Raji (cell line): Measurements from ENCODE around the gene PTPN1.

Source experiments
- POLR2A ChIP-seq: IDR thresholded peaks from 2 replicates; pipeline ENCODE4 v1.6.1; 2011; ENCODE audit warnings: low read depth, low read length, control low read depth; ENCODE audit not compliant: insufficient read depth

PTPN1 gene

DNA sequence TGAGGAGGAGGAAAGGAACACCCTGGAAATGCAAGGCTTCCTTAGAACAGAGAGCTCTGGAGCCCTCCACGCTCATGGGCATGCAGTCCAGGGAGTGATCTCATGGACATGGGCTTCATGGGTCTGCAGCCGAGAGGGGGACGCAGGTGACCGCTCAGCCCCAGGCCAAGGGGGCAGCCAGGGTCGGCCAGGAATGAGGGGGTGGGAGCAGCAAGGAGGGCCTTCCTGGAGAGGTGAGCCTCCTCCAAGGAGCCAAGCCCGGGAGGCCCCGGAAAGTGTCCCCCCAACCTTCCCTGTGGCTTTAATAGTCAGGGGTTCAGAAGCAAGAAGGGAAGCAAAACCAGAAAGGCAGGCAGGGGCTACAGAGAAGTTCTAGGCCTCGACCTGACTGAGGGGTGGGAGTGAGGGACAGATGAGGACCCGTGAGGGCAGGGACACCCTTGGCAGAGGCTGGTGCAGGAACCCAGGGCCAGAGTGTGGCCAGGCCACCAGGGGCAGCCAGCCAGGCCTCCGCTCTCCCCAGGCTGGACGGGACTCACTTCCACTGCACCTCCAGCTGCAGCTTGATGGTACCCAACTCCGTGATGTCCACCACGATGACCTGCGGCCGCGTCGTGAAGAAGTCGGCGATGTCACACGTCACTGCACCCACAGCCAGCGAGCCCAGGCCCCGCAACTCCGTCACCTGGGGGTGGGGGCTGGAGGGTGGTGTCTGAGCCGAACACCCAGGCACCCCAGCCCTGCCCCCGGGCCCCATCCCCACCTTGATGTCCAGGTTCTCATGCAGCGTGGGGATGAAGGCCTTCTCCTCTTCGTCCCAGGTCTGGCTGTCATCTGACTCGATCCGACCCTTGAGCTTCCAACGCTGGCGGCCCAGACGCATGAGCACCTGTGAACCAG lies 97.9 kb downstream of the PTPN1 start:
- TF ChIP-seq POLR2A, result no peak

GRCh38 chr20:50608750-50609104 lies 98.5 kb downstream of the PTPN1 start:
- TF ChIP-seq POLR2A, result no peak

DNA sequence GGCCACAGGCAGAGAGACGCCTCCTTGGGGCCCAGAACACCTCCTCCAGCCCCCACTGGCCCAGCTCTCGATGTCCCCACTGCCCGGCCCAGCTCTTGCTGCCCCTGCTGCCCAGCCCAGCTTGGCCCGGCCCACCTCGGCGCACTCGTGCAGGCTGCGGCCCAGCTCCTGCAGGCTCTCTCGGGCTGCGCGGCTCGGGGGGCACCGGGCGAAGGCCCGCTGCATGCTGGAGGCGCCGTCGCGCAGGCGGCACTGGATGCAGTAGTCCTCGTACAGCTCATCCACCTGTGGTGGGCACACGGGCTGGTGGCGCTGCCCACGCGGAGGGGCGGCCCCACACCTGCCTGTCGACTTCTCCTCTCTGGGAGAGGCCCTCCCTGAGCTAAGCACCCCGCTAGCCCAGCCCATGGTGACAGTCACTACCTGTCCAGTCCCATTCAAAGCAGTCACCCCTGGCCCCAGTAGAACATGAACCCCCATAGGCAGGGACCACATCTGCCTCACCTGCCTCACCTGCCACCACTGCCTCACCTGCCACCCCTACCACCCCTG lies 99.3 kb downstream of the PTPN1 start:
- no peak for TF ChIP-seq POLR2A

- no peak for TF ChIP-seq POLR2A
Measured at GRCh38 chr20:50610212-50610718, 100.1 kb downstream of the PTPN1 start.

DNA sequence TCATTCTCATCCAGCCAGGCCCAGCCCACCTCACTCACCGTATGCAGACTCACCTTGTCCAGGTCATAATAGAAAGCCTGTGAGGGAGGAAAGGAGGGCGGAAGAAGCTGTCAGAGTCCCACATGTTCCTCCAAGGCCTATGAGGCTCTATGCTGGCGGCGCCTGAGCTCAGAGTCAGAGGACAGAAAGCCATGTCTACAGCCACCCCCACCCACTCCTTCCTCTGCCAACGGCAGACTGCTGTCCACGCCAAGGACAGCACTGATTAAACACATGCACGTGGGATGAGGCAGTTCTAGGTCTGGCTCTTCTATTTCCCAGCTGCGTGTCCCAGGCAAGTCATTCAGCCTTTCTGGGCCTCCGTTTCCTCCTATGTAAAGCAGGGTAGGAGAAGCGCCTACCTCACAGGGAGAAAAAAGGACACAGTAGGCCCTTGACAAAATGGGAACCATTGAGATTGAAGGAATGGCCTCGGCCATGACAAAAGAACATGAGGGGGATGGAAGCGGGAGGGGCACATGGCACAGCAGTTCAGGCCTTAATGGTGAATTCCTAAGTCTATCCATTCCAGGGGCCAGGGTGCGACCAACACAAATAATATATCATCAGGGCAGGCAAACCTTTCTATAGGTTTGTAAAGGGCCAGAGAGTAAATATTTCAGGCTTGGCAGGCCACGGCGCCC lies 101.1 kb downstream of the PTPN1 start:
- TF ChIP-seq POLR2A, result no peak

GRCh38 chr20:50613438-50614169 lies 103.4 kb downstream of the PTPN1 start:
- no peak for TF ChIP-seq POLR2A

- TF ChIP-seq POLR2A, result no peak
Measured at GRCh38 chr20:50615407-50615806, 105.2 kb downstream of the PTPN1 start.

DNA sequence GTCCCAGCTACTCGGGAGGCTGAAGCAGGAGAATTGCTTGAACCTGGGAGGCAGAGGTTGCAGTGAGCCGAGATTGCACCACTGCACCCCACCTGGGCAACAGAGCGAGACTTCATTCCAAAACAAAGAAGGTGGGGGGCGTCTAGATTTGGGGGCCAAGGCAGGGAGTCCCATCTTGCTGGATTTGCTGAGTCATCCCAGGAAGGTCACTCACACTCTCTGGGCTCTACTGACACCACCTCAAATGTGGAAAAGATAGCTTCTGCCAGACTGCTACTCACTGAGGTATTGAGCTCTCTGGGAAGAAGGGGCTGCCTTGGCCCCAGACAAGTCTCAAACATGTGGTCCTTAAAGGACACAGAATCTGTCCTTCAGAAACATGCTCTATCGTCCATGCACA lies 106.8 kb downstream of the PTPN1 start:
- TF ChIP-seq POLR2A, result no peak

DNA sequence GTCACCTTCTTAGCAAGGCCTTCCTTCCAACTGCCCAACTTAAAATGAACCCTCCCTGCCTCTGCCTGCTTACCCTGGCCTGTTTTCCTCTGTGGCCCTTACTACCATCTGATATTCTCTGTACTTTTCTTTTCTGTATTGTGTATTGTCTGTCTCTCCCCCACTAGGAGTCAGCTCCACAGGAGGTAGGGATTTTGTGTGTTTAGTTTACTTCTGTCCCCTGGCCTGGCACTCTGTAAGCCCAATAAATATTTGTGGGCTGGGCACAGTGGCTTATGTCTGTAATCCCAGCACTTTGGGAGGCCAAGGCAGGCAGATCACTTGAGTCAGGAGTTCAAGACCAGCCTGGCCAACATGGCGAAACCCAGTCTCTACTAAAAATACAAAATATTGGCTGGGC lies 108.4 kb downstream of the PTPN1 start:
- no peak for TF ChIP-seq POLR2A

DNA sequence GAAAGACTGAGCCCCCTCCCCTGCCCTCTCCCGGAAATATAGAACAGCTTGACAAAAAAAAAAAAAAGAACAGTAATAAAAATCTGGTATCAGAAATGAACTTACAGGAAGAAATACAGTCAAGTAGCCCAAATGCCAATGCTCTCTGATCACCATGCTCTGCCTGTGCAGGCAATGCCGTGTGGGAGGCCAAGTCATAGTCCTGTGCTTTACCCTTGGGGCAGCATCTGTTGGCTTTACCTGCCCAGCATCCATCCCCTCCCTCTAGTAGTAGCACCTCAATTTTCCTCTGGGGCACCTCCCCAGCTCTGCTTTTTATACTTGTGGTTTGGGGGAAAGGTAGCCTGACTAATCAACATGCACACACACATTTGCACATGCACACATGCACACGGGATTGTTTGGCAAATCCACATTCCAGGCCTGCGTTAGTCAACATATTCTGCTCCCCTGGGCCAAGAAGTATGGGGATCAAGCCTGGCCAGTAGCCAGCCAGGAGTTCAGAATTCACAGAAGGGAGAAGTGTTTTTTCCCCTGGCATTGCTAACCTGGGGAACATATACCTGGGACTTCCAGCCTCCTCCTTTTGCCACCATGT lies 111.0 kb downstream of the PTPN1 start:
- no peak for TF ChIP-seq POLR2A

- TF ChIP-seq POLR2A, result no peak
Measured at GRCh38 chr20:50624351-50625016, 114.3 kb downstream of the PTPN1 start.

DNA sequence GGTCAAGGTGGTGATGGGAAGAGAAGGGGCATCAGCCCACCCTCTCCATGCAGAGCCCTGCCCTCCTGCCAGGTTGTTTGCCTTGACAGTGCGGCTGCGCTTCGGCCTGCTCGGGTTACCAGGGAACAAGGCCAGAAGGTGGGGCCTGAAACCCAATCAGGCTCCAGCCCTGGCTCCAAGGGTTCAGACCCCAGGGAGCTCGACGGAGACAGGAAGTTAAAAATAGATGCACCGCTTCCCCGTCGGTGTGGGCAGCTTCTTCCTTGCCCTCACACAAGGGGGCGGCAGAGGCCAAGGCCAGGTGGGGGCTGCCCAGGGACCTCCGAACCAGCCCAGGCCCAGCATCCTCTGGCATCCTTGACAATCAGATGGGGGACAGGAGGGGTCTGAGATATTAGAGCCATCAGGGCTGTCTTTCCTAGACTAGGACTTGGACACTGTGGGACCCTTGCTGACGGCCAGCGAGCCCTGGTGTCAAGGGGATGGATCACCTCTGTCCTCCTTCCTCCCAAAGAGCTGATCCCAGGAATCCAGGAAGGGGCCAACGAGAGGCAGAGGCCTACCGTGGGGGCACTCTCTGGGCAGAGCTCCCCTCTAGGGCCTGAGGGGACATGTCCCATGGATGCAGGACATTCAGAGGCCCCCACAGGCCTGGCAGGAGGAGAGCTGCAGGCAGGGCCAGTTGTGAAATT lies 115.9 kb downstream of the PTPN1 start:
- no peak for TF ChIP-seq POLR2A

DNA sequence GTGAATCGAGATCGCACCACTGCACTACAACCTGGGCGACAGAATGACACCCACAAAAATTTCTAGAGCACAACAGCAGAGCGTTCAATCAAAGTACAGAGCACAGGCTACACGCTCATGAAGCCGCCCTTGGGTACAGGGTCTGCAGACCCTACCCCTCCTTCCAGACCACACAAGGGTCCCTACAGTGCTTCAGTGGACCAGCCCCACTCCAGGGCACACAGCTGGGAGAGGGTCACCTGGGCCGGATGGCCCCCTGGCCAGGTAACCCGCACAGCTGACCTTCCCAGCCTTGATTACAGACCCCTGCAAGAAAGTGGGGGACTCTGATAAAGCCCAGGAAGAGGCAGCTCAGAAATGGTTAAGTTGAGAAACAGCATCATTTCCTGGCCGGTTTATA lies 117.6 kb downstream of the PTPN1 start:
- TF ChIP-seq POLR2A, result no peak

GRCh38 chr20:50628332-50628731 lies 118.1 kb downstream of the PTPN1 start:
- no peak for TF ChIP-seq POLR2A
